Fibroblast of skin of right biceps (primary cell): ENCODE measurements around the gene TSR3.

Source experiments
- DNase-seq: peaks from one replicate; pipeline ENCODE4 v3.0.0-alpha.2; 2013

Gene TSR3

DNA sequence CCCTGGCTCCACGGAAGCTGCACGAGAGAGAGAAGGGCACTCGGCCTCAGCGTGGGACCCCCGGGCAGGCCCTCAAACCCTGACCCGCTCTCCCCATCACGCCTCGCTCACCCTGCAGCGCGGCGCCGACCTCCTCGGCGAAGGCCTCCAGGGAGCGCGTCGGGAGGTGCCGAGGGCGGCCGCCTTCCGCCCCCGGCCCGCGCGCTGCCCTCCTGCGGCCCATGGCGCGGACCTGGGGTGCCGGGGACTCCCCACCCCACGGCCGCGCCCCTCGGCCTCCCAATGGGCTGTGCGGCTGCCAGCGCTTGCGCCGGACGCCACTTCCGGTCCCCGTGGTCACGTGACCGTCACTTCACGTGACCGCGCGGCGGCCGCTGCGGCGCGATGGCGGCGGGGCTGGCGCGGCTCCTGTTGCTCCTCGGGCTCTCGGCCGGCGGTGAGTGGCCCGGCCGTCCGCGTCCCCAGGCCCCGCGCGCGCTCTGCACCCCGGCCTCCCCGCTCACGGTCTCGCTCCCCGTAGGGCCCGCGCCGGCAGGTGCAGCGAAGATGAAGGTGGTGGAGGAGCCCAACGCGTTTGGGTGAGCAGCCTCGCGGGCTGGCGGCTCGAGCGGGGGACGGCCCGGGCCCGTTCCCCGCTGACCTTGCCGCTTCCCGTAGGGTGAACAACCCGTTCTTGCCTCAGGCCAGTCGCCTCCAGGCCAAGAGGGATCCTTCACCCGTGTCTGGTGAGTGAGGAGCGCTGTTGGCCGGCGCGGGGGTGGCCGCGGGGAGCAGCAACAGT, at the start of gene TSR3, which contains the start of gene GNPTG:
TSS of gene TSR3 (minus strand) at position 297 of the 781 bp plus-strand sequence. CDS start at position 223, 74 bp downstream.
TSS of gene GNPTG (plus strand) at position 350 of the 781 bp plus-strand sequence. CDS start at position 385, 35 bp downstream.
- peak; percentile 91 for DNase-seq

DNA sequence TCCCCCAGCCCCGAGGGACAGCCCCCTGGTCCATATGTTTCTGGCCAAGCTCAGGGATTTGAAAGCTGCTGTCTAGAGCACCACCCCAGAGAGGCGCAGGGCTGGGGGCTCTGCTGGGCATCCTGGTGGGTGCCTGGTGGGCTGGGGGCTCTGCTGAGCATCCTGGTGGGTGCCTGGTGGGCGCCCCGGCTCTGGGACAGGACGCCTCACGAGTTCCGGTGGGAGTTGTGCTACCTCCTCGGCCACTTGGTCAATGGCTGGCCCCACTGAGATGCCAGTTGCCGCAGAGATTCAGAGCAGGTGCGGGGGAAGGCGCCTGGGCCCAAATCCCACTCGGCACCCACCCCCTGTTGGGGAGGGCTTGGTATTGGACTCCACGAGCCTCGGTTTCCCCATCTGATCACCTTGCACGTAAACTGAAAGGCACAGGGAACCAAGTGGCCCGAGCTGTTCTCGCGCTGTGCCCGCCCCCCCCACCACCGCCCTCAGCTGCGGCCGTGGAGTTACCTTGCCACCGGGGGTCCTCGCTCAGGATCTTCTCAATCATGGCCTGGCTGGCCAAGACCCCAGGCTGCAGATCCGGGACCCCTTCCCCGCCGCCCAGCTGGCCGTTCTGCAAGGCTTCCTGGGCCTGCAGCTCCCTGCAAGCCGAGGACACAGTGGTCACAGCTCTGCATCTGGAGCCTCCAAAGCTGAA, 49.5 kb upstream of the TSR3 start:
- DNase-seq = no peak

DNA sequence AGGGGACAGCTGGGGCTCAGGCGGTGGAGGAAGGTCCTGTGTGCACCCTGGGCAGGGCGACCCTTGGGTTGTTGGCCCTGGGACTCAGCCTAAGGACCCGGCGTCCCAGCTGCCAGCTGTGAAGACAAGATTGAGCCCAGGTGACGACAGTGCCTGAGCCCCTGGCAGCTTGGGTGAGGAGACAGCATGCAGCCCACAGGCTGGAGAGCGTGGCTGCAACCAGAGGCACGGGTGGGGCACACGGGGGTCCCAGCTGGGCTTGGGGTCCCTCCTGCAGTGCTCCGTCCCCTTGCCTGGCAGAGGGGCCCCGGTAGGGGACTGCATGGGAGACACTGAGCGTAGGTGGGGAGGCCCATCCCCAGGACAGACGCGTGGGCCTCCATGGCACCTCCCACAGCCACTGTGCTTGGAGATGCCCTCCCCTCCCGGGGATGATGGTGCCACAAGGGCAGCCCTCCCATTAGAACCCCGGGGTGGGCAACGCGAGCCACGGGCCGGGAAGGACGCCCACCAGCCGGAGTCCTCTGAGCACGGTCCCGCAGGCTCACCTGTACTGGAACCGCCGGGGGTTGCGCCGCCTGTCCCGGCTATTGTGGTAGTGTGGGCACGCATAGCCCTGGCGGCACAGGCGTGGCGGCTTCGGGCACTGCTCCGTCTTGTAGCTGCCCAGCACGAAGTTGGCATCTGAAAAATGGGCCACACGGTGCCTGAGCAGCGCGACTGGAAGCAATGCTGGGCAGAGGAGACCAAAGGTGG, 47.3 kb upstream of the TSR3 start:
- DNase-seq = no peak

DNA sequence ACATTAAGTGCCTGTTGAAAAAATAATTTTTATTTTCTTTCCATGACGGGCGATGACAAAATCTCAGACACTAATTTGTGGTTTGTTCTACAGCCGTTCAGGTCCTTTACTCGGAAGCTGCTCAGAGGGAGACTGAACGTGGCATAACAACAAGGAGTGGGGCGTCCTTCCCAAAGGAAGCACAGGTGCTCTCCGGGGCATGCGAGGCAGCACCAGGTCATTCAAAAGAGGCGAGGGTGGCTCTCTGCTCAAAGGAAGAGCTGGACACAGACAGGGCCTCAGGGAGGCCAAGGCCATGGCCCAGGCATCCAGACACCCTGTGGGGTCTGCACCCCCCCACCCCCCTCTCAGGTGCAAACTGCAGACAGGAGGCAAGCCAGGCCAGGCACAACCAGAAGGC, 46.7 kb upstream of the TSR3 start:
- DNase-seq = no peak

DNA sequence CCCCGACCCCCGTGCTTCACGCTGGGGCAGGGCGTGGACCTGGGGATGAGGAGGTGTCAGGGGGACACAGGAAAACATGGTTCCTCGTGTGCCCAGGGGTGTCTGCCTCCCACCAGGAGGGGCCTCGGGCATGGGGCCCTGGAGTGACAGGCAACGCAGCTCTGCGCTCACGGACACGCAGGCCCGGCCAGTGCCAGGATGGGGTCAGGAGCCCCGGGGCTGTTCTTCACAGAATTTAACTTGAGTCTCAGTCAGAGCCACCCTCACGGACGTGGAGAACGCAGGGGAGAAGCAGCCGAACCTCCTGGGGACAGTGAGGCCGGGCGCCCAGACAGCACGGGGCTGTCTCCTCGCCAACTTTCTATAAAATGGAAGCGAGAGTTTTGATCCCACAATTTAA, 46.1 kb upstream of the TSR3 start:
- no peak for DNase-seq

DNA sequence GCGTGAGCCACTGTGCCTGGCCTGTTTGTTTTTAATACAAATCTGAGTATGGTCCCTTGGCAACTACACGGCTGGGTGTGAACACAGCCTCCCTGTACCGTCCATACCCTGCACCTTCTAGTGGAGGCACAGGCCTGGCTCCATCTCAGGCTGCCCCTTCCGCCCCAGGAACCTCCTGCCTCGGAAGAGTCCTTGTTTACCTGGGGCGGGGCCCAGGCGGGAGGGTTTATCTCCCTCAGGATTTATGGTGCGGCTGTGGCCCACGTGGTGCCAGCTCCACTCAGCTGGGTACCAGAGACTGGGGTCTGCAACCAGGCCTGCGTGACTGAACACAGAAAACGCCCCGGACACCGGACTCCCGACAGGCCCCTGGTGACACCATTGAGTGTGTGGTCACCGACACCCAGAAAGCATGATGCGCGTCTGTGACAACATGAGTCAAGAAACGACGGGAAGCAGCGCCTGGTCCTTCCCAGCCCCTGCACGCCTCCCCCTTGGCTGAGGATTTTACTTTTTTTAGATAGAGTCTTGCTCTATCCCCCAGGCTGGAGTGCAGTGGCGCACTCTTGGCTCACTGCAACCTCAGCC, 43.9 kb upstream of the TSR3 start:
- no peak for DNase-seq

DNA sequence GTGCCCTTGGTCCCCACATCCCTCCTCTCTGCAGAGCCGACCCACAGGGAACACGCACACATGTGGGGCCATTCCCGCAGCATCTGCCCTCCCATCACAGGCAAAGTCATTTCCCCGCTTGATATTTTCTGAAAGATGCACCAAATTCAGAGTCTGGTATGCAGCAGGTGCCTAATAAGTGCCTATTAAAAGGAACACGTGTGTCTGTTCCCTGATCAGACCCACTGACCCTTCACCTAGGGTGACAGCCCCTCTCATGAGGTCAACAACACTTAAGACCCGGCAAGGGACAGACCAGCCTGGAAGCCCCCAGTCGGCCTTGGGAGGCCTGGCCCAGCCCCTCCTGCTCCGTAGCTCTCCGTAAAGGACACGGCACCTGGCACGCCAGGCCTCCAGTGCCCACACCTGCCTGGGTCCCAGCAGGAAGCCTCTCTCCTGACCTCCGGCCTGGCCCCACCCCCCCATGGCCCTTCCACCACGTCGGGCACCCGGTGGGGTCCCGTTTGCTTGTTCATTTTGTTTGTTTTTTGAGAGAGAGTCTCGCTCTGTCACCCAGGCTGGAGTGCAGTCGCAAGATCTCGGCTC, 42.8 kb upstream of the TSR3 start:
- DNase-seq = no peak

DNA sequence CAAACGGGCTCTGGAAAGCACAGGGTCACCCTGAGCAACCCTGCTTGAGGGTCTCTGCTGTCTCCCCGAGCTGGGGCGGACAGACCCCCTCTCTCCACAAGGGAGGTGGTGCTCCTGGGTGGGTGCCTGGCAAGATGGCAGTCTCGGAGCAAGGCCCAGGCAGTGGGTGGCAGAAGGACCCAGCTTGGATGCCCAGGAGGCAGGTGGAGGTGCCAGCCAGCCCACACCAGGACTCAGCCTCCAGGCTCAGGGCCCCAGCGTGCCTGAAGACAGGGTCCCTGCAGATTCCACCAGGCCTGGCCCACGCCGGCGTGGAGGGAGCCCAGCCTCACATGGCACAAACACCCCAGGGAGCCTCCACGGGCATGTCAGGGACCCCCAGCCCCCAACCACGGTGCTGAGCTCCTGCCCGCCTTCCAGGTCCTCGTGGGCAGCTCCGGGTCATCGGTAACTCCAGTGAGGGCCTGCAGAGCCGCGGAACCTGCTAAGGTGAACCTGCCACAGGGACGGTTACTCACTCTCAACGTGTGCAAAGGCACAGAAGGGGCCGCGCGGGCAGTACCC, 42.0 kb upstream of the TSR3 start:
- no peak for DNase-seq

DNA sequence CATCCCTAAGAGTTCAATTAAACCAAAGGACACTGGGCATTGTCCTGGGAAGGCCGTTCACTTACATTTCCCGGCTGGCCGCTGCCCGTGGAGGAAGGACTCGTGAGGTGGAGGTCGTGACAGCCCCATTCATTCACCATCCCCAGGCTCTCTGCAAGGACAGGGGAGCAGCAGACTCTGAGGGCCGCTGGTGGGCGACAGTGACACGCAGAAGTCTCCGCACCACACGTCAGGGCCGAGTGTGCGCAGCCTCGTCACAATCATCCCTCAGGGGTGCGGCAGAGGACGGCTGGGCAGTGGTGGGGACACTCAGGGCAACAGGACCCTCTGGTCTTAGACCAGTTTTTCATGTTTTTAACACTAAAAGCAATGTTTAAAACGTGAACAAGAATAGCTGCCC, 41.1 kb upstream of the TSR3 start:
- no peak for DNase-seq

DNA sequence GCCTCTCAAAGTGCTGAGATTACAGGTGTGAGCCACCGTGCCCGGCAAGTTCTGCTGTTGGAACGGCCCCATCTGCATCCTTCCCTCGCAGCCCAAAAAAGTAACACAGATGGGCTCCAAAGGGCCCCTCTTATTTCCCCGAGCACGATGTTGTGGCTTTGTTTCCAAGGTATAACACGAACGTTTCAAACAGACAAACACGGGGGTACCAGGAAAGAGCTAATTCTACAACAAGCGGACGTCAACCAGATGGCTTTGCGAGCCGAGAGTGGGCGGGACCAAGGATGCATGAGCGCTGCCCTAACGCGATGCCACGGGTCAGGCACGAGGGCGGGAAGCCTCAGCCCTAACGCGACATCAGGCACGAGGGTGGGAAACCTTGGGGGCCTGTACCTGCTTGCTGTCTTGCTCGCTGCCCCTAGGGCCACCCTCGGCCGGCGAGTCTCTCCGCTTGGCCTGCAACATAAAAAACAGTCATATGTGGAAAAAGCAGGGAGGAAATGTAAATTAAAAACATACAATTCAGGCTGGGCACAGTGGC, 38.6 kb upstream of the TSR3 start:
- DNase-seq = no peak

DNA sequence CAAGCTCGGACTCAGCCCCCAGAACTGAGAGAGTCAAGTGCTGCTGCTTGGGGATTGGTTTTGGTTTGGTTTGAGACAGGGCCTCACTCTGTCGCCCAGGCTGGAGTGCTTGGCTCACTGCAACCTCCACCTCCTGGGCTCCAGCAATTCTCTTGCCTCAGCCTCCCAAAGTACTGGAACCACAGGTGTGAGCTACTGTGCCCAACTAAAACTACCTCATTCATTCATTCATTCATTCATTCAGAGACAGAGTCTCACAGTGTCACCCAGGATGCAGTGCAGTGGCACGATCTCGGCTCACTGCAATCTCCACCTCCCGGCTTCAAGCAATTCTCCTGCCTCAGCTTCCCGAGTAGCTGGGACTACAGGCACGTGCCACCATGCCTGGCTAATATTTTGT, 38.1 kb upstream of the TSR3 start:
- no peak for DNase-seq

DNA sequence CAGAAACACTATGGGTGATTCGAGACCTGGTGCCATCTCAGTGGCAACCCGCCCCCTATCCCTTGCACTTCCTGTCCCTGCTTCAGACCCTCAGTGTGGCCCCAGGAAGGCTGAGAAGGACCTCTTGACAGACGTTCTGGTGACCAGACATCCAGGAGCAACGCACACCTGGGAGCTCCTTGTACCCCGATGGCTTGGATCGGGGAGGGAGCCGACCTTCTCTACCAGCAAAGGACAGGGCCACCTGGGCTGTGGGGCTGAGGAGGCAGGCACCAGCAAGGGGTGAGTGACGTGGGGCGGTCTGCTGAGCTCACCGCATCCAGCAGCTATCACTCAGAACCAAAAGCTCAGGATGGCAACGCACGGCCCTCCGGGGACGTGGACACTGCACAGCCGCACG, 35.7 kb upstream of the TSR3 start:
- DNase-seq = no peak

DNA sequence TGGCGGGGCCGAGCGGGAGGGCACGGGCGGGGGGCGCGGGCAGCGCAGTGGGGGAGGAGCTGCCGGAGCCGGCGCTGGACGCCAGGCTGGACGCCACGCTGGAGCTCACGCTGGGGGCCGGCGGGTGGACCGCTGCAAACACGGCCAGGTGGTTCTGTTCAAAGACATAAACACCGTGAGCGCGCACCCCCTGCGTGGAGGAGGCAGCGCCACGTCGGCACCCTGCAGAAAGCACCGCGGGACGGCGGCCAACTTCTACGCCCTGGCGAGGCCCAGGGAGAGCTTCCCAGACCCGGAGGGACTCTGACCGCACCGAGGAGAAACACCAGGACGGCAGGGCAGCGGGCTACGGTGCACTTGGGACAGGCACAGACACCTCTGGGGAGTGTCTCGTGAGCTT, 33.6 kb upstream of the TSR3 start:
- no peak for DNase-seq

DNA sequence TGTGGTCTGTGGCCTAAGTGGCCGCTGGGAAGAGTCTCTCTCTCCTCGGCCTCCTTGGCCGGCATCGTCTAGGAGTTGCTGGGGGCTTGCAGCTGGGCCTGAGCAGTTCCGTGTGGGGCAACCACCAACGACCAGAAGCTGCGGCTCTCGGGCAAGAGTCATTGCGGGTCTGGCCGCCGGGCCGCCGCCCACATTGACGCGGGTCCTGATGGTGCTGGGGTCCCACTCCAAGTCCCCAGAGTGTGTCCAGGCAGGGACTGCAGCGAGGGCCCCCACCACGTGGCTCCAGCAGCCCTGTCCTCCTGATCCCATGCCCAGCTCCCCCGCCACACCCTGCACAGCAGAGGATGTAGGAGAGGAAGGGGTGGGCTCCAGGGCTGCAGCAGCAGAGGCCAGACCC, 31.9 kb upstream of the TSR3 start:
- DNase-seq = no peak

DNA sequence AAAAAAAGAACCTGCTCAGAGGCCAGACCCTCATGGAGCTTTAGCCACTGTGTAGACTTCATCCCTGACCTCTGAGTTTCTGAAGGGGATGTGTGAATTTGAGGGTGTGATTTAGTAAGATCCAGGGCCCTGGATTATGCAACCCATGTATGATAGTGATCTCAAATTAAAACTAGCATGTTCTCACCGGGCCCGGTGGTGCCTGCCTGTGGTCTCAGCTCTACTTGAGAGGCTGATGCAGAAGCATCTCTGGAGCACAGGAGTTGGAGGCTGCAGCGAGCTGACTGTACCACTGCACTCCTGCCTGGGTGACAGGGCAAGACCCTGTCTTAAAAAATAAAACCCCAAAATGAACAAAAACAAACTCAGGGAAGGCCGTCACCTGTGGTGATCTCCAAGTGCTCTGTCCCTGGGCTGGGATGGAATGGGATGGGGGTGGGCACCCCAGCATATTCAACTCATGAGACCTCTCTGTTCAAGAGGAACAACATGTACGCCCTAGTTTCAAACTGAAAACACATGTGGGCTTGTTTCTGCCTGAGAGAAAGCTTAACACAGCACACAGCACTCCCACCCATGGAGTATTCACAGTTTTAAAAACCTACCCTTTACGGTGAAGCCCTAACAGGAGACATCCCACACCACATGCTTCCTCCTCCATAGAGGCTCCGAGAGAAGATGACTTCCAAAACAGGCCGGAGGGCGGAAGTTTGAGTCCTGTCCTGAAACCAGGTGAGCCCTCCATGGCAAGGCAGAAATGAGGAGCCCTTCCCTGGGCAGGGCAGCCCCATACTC, 30.1 kb upstream of the TSR3 start:
- no peak for DNase-seq

DNA sequence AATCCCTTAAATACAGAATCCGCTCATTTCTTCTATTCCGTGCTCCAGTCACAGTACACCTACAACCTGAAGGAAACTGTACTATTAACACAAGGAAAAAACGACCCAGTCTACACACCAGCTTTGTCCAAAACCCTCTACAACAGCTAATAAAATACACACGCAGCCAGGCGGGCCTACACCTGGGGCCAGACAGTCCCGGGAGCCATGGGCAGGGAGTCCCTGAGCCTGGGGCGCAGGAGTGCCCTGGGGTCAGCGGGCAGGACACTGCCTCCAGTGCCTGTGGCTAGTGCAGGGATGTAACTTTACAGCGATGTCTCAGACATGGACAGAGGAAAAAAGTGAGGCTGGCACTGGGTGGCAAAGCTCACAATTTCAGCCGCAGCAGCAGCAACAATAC, 28.5 kb upstream of the TSR3 start:
- no peak for DNase-seq

DNA sequence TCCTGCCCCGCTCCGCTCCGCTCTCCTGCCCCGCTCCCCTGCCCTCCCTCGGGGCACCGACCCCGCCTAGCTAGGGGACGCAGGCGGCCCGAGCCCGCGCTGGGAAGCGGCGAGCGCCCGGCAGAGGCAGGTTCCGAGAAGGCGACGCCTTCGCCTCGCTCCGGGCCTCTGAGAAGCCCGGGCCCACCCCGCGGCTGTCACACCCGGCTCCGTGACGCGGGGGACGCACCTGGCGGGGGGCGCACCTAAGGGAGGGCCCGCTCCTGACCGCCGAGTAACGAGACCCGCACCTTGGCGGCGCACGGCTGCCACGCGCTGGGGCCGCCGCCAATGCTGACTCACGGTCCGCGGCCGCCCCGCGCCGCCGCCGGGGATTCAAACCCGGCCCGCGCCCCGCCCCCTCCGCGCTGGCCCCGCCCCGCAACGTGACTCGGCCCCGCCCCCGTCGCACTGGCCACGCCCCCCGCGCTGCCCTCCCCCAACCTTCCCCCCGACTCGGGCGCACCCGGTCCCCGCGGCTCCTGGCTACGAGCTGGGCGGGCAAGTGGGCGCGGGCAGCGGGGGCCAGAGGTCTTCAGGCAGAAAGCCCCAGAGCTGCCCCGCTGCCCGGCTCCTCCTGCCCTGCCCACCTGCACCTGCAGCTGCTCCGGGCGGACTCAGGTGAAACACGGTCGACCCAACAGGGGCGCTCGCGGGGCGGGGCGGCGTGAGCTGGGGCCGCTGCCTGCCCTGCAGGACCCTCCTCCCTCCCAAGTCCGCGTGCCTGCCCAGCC, 27.8 kb upstream of the TSR3 start:
- peak; percentile 67 for DNase-seq

DNA sequence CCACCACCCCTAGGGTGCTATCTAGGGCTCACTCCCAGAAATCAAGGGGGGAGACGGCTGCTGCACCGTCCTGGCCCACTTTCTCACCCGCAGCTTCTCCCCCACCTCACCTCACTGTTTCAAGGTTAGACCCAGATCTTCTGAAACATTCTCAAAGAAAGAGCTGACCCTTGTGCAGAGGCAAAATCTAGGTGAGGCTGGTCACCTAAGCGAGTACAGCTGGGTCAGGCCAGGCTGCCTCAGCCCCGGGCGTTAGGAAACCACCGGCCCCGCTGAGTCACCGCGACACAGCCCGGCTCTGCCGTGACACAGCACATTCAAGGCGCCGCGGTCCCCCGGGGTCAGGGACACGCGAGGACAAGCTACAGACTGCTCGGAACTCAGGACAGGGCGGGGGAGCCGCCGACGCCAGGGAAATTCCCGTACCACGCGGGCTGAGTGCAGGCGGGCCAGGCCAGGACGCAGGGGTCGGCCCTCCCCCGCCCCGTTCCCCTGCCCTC, 27.2 kb upstream of the TSR3 start:
- DNase-seq = peak; percentile 73

DNA sequence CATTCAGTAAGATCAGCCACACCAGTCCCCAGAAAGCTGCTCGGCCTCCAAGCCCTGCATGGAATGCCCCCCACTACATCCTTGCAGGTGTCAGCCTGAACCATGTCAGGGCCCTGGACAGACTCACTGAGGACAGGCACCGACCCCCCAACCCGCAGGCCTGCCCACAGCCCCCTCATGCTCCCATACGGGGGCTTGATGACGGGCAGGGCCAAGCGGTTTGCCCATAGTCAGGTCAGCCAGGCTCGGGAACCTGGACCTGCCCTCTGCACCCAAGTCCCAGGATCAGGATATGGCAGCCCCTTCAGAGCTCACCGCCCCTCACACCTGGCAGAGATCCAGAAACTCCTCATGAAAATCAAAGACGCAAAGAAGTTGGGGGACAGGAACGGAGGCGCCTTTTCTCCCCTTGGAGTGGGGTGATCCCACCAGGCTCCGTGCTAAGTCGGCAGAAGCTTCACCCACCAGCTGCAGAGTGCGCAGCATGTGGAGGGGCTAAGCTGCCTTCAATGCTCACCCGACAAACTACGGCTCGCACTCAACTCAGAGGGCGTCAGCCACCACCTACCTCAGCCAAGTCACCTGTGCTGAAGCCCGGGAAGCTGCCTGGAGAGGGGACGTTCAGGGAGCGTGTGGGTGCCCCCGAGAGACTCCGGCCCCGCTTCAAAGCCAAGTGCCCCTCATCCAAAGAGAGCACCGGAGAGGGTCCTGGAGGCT, 26.6 kb upstream of the TSR3 start:
- DNase-seq = no peak
